Astrocyte (in vitro differentiated cells and primary cell): ENCODE data around the gene PPP2R2B.

ENCODE experiments used
- CTCF ChIP-seq: IDR thresholded peaks from 2 replicates; pipeline ENCODE4 v1.5.1; 2011; ENCODE audit warnings: low read depth, mild to moderate bottlenecking, inconsistent platforms, low read length, moderate library complexity; ENCODE audit not compliant: insufficient read depth
- EZH2 ChIP-seq: IDR thresholded peaks from 2 replicates; pipeline ENCODE4 v1.6.1; 2012; ENCODE audit warnings: mild to moderate bottlenecking, low read length, inconsistent platforms; ENCODE audit not compliant: insufficient read depth

- TF ChIP-seq CTCF (no peak), EZH2 (no peak)
Observed at GRCh38 chr5:146588331-146589027, 290.1 kb downstream of the PPP2R2B start.
